ENCODE results near the gene SLC37A2.
"Not testable (repeated sequence)": the region's sequence is repeated elsewhere in the genome, so short reads cannot be mapped to it uniquely, and the experiment has no call there.

The SLC37A2 gene

GRCh38 chr11:125062931-125063428, at the start of gene SLC37A2:
Gene SLC37A2, plus strand, starts transcription at chr11:125063305. Its CDS starts 63 bp downstream, at chr11:125063368.
- in situ Hi-C loops (cut with MboI; ENCODE audit: low sequenced_read_pairs), result no loop called here

- in situ Hi-C loops (cut with MboI; ENCODE audit: low sequenced_read_pairs), result no loop called here
Measured at GRCh38 chr11:125016413-125016812, 46.7 kb upstream of the SLC37A2 start.

- in situ Hi-C loops (cut with MboI; ENCODE audit: low sequenced_read_pairs), result no loop called here
Measured at GRCh38 chr11:125020342-125020741, 42.8 kb upstream of the SLC37A2 start.

GRCh38 chr11:125022551-125022950, 40.6 kb upstream of the SLC37A2 start:
- in situ Hi-C loops (cut with MboI; ENCODE audit: low sequenced_read_pairs), result no loop called here

- in situ Hi-C loops (cut with MboI; ENCODE audit: low sequenced_read_pairs), result no loop called here
Measured at GRCh38 chr11:125025968-125026367, 37.1 kb upstream of the SLC37A2 start.

GRCh38 chr11:125029431-125029830, 33.7 kb upstream of the SLC37A2 start:
- in situ Hi-C loops (cut with MboI; ENCODE audit: low sequenced_read_pairs), result not testable (repeated sequence)

GRCh38 chr11:125036933-125037332, 26.2 kb upstream of the SLC37A2 start:
- in situ Hi-C loops (cut with MboI; ENCODE audit: low sequenced_read_pairs), result no loop called here

GRCh38 chr11:125049164-125049792, 13.8 kb upstream of the SLC37A2 start:
- in situ Hi-C loops (cut with MboI; ENCODE audit: low sequenced_read_pairs), result no loop called here

- in situ Hi-C loops (cut with MboI; ENCODE audit: low sequenced_read_pairs), result no loop called here
Measured at GRCh38 chr11:125052047-125052446, 11.1 kb upstream of the SLC37A2 start.

- in situ Hi-C loops (cut with MboI; ENCODE audit: low sequenced_read_pairs), result no loop called here
Measured at GRCh38 chr11:125053167-125053566, 9.9 kb upstream of the SLC37A2 start.

- in situ Hi-C loops (cut with MboI; ENCODE audit: low sequenced_read_pairs), result no loop called here
Measured at GRCh38 chr11:125055107-125055715, 7.9 kb upstream of the SLC37A2 start.

- in situ Hi-C loops (cut with MboI; ENCODE audit: low sequenced_read_pairs), result not testable (repeated sequence)
Measured at GRCh38 chr11:125056111-125056510, 7.0 kb upstream of the SLC37A2 start.

- in situ Hi-C loops (cut with MboI; ENCODE audit: low sequenced_read_pairs), result no loop called here
Measured at GRCh38 chr11:125056931-125057692, 6.0 kb upstream of the SLC37A2 start.

- in situ Hi-C loops (cut with MboI; ENCODE audit: low sequenced_read_pairs), result no loop called here
Measured at GRCh38 chr11:125057693-125058016, 5.5 kb upstream of the SLC37A2 start.

- in situ Hi-C loops (cut with MboI; ENCODE audit: low sequenced_read_pairs), result no loop called here
Measured at GRCh38 chr11:125061281-125061680, 1.8 kb upstream of the SLC37A2 start.

- in situ Hi-C loops (cut with MboI; ENCODE audit: low sequenced_read_pairs), result no loop called here
Measured at GRCh38 chr11:125062218-125062930, 731 bp upstream of the SLC37A2 start.

- in situ Hi-C loops (cut with MboI; ENCODE audit: low sequenced_read_pairs), result no loop called here
Measured at GRCh38 chr11:125063429-125064043, 431 bp downstream of the SLC37A2 start.

- in situ Hi-C loops (cut with MboI; ENCODE audit: low sequenced_read_pairs), result no loop called here
Measured at GRCh38 chr11:125064070-125064469, 965 bp downstream of the SLC37A2 start.

GRCh38 chr11:125068368-125068767, 5.3 kb downstream of the SLC37A2 start:
- in situ Hi-C loops (cut with MboI; ENCODE audit: low sequenced_read_pairs), result no loop called here

- in situ Hi-C loops (cut with MboI; ENCODE audit: low sequenced_read_pairs), result no loop called here
Measured at GRCh38 chr11:125069008-125069407, 5.9 kb downstream of the SLC37A2 start.

GRCh38 chr11:125069796-125070195, 6.7 kb downstream of the SLC37A2 start:
- in situ Hi-C loops (cut with MboI; ENCODE audit: low sequenced_read_pairs), result no loop called here

Measured in HL-60/S4 treated with retinoic acid at 250 ng/mL for 4 days and 3 days (cell line).